ENCODE data around the gene SMCO3.
A peak's percentile ranks its signal among the peaks of the same experiment; 100 is the strongest.

SMCO3 gene

DNA sequence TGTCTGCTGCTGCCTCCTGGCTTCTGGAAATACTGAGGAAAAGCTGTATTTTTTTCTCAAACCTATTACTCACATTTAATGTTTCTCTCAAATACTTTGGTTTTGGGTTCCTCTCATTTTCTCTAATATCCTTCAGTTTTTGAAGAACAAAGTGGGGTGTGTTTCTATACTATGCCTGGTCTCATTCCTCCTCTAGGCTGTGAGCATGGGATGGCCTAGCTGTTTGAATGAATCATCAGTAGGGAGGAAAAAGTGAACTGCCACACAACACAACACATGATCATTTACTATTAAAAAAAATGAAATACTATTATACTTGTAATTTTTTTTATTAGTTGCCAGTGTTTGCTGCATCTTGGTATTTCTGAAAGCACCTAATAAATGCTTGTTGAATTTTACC, 11.3 kb upstream of the SMCO3 start:
- Histone ChIP-seq H3K4me1 (ENCODE audit: control insufficient read depth, insufficient read depth, low read length) (no peaks in the 10 kb centered on the region), H3K4me3 (ENCODE audit: low read length) (no peak overlapping the region), H3K9ac (ENCODE audit: low read length) (no peak overlapping the region), H3K36me3 (ENCODE audit: control insufficient read depth, insufficient read depth, low read length) (no peaks in the 10 kb centered on the region), H3K9me3 (ENCODE audit: control insufficient read depth, low read length) (no peaks in the 10 kb centered on the region), H3K27me3 (ENCODE audit: control insufficient read depth, insufficient read depth, low read length) (no peaks in the 10 kb centered on the region)

DNA sequence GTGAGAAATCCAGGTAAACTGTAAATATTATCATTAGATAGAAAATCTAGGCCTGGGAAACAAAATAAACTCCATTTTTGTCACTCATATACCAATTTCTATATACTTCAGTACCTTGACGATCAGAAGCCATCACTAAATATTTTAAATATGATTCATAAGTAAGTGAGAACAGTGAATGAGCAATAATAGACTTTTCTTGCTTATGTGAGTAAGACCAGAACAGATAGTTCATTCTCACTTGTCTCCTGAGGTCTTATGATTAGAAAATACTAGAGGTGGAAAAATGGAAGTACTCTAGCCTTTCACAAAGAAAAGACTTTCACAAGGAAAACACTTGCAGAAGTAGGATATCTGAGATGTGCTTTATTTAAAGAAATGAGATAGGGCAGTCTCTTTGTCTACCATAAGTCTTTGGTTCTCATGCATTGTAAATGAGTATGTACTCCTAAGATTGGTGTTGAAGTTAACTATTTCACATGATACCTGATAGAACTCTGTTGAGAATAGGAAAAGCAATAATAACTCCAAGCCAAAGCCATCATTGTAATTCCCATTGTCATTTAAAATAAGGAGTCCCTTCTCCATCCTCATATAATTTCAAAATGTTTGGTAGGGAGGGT, 10.1 kb upstream of the SMCO3 start:
- Histone ChIP-seq H3K4me1 (ENCODE audit: control insufficient read depth, insufficient read depth, low read length) (no peaks in the 10 kb centered on the region), H3K9me3 (ENCODE audit: control insufficient read depth, low read length) (no peaks in the 10 kb centered on the region), H3K36me3 (ENCODE audit: control insufficient read depth, insufficient read depth, low read length) (no peaks in the 10 kb centered on the region), H3K9ac (ENCODE audit: low read length) (no peak overlapping the region), H3K27me3 (ENCODE audit: control insufficient read depth, insufficient read depth, low read length) (no peaks in the 10 kb centered on the region), H3K4me3 (ENCODE audit: low read length) (no peak overlapping the region)

DNA sequence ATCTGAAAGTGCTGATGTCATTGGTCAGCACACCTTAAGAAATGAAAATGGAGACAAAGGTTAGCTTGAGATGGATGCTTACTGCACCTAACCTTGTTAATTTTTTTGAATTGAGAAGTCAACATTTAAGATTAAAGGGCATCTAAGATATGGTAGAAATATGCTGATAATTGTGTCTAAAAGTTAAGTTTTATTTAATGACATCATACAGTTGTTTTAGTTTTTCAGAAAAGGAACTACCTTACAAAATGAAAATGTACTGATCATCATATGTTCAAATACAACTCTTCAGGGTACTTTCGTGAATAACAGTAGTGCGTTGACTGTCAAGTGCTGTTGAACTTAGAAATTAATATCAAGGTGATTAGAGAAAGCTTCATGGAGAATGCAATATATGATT, 2.5 kb downstream of the SMCO3 start:
- no peaks in the 10 kb centered on the region for H3K36me3 ChIP-seq (ENCODE audit: control insufficient read depth, insufficient read depth, low read length)
- no peak overlapping the region for H3K9ac ChIP-seq (ENCODE audit: low read length)
- no peaks in the 10 kb centered on the region for H3K9me3 ChIP-seq (ENCODE audit: control insufficient read depth, low read length)
- H3K27me3 ChIP-seq (ENCODE audit: control insufficient read depth, insufficient read depth, low read length): no peaks in the 10 kb centered on the region
- H3K4me3 ChIP-seq (ENCODE audit: low read length): no peak overlapping the region
- no peaks in the 10 kb centered on the region for H3K4me1 ChIP-seq (ENCODE audit: control insufficient read depth, insufficient read depth, low read length)

DNA sequence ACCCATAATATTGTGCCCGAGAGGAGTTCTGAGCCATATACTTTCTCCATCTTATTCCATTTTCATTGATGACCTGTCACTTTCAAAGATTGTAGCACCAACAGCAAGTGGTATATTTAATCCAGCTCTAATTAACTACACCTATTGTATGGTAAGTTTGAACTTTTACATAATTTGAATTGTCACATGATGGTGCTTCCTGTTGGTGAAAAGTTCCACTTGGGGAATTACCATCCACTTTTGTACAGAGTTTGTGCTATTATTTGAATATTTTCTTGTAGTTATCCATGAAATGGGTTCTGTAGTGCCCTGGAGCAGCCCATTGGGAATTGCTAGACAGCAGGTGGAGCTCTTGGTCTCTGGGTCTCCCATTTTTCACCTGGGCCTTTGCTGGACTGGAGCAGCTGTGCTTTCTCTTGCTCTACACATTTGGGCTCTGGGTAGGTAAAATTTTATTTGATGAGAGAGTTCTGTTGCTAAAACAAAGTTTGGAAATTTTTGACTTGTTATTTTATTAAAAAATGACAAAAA, 3.0 kb downstream of the SMCO3 start:
- H3K9ac ChIP-seq (ENCODE audit: low read length): no peak overlapping the region
- H3K4me3 ChIP-seq (ENCODE audit: low read length): no peak overlapping the region
- H3K36me3 ChIP-seq (ENCODE audit: control insufficient read depth, insufficient read depth, low read length): no peaks in the 10 kb centered on the region
- H3K27me3 ChIP-seq (ENCODE audit: control insufficient read depth, insufficient read depth, low read length): no peaks in the 10 kb centered on the region
- H3K9me3 ChIP-seq (ENCODE audit: control insufficient read depth, low read length): no peaks in the 10 kb centered on the region
- H3K4me1 ChIP-seq (ENCODE audit: control insufficient read depth, insufficient read depth, low read length): no peaks in the 10 kb centered on the region

DNA sequence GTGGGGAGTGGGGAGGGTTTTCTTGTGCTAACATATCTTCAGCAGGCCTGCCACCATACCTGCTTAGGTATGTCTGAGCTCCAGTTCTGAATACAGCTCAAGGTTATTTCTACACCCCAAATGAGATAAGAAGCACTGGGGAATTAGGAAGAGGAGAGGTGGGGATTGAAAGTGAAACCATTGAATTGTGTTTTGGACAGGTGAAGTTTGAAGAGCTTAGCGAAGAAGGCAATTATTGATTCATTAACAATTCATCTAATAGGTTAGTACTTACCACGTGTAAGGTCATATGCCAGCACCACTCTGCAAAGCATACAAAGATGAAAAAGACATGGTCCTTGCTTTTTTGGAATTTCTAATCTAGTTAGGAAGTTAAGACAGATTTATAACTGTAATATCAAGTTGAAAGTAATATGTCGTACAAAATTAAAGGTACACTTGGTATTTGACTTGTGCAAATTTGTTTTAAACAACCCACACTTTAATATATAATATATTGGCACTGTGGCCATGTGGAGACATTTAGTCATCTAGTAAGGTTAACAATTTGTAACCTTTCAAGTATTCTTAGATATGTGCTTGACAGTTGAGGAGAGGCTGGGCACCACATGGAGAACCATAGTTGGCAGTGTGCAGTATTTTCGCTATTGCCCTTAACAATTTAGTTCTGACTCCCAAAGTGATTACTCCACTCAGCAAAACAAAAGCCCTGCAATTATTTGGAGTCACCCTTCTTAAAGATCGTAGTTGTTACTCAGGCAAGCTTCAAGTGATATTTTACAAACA, 3.6 kb downstream of the SMCO3 start:
- Histone ChIP-seq H3K27me3 (ENCODE audit: control insufficient read depth, insufficient read depth, low read length) (no peaks in the 10 kb centered on the region), H3K36me3 (ENCODE audit: control insufficient read depth, insufficient read depth, low read length) (no peaks in the 10 kb centered on the region), H3K4me1 (ENCODE audit: control insufficient read depth, insufficient read depth, low read length) (no peaks in the 10 kb centered on the region), H3K9me3 (ENCODE audit: control insufficient read depth, low read length) (no peaks in the 10 kb centered on the region), H3K4me3 (ENCODE audit: low read length) (no peak overlapping the region), H3K9ac (ENCODE audit: low read length) (no peak overlapping the region)

DNA sequence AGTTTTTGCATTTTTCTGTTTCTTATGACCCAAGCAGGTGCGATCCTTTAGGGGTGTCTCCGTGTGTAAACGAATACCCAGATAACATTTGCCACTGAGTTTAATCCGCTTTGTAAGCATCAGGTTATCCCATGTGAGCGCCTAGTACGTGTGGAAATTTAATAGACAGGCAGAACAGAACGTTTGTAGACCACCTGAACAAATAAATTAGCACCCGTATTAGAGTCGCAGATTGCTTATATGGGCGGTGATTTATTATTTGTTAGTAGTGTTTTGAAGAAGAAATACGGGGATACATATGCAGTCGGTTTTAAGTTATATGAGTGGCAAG, 10.2 kb downstream of the SMCO3 start:
- Histone ChIP-seq H3K4me3 (ENCODE audit: low read length) (peak overlapping the region; percentile 47), H3K27me3 (ENCODE audit: control insufficient read depth, insufficient read depth, low read length) (no peaks in the 10 kb centered on the region), H3K9me3 (ENCODE audit: control insufficient read depth, low read length) (no peaks in the 10 kb centered on the region), H3K36me3 (ENCODE audit: control insufficient read depth, insufficient read depth, low read length) (no peaks in the 10 kb centered on the region), H3K4me1 (ENCODE audit: control insufficient read depth, insufficient read depth, low read length) (no peaks in the 10 kb centered on the region), H3K9ac (ENCODE audit: low read length) (peak overlapping the region; percentile 54)

DNA sequence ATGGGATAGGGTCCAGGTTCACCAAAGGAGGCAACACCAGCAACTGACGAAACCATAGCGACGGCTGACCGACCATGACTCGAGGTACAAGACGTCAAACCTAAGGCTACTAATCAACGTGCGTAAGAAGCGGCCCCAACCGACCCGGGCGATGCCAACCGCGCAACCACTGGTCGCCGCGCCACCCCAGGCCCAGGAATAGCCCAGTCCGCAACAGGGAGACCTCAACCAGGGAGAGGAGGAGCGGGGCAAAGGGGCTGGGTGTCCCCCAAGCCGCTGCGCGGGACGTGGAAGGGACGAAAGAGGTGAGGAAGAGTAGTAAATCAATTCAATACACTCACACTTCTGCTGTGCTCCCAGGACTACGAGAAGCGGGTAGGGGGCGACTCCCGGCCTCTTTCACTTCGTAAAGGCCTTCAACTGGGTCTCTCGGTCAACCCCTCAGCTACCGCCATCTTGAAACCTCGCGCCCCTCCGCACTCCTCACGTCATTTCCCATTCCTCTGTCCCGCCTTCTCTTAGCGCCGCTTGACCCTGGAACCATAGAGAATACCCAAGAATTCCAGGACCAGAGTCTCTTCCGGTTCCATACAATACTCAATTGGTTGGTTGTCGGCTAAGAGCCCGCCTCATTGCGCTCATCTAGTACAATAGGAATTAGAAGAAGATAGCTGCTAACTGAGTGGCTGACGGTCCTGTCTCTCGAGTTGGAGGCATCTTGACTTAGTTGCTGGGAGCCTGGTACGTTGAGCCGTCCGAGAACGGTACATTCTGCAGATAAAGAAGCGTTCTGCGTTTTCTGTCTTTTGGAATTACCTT, 10.8 kb downstream of the SMCO3 start, which contains the start of the genes C12orf60 and WBP11:
TSS of gene C12orf60 (plus strand) at position 660 of the 819 bp plus-strand sequence. CDS start 19,266 bp downstream, outside the sequence.
TSS of gene WBP11 (minus strand) at position 468 of the 819 bp plus-strand sequence. CDS start 2,095 bp downstream, outside the sequence.
- no peaks in the 10 kb centered on the region for H3K27me3 ChIP-seq (ENCODE audit: control insufficient read depth, insufficient read depth, low read length)
- no peaks in the 10 kb centered on the region for H3K4me1 ChIP-seq (ENCODE audit: control insufficient read depth, insufficient read depth, low read length)
- peak within 1 kb of the TSS; percentile 53 for H3K4me3 ChIP-seq (ENCODE audit: low read length)
- H3K9ac ChIP-seq (ENCODE audit: low read length): peak within 1 kb of the TSS; percentile 84
- H3K36me3 ChIP-seq (ENCODE audit: control insufficient read depth, insufficient read depth, low read length): no peaks in the 10 kb centered on the region
- H3K9me3 ChIP-seq (ENCODE audit: control insufficient read depth, low read length): no peaks in the 10 kb centered on the region

DNA sequence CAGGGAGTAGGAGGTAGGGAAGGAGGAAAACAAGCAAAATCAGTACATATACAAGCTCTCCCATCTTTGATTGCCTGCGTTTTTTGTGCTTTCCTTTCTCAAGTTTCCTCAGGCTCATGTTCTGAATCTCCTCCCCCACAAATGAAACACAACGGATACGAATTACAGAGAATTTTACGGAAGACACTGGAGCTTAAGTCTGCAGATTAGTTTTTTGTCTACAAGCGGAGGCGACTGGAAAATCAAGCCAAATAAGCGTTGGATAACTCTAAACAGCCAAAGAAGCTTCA, 11.3 kb downstream of the SMCO3 start:
- Histone ChIP-seq H3K27me3 (ENCODE audit: control insufficient read depth, insufficient read depth, low read length) (no peaks in the 10 kb centered on the region), H3K36me3 (ENCODE audit: control insufficient read depth, insufficient read depth, low read length) (no peaks in the 10 kb centered on the region), H3K4me1 (ENCODE audit: control insufficient read depth, insufficient read depth, low read length) (no peaks in the 10 kb centered on the region), H3K4me3 (ENCODE audit: low read length) (peak overlapping the region; percentile 53), H3K9me3 (ENCODE audit: control insufficient read depth, low read length) (no peaks in the 10 kb centered on the region), H3K9ac (ENCODE audit: low read length) (peak overlapping the region; percentile 84)

DNA sequence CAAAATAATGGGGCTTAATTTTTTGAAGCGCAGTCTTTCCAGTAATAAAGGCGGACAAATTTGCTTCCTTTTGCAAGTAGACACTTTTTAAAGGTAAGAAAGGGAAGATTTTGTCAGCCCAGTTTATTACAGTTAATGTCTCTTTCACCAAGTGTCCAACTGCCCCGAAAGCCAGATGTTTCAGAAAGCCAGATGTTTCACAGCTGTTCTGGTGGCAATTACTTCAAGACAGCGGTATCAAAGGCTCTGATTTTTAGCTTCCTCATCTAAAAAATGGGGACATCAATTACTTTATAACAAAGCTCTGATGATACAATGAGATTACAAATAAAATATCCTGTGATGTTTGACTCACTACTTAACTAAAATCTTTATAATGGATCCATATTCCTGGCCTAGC, 11.7 kb downstream of the SMCO3 start:
- no peaks in the 10 kb centered on the region for H3K9me3 ChIP-seq (ENCODE audit: control insufficient read depth, low read length)
- no peaks in the 10 kb centered on the region for H3K27me3 ChIP-seq (ENCODE audit: control insufficient read depth, insufficient read depth, low read length)
- H3K4me3 ChIP-seq (ENCODE audit: low read length): no peak overlapping the region
- peak overlapping the region; percentile 84 for H3K9ac ChIP-seq (ENCODE audit: low read length)
- no peaks in the 10 kb centered on the region for H3K4me1 ChIP-seq (ENCODE audit: control insufficient read depth, insufficient read depth, low read length)
- no peaks in the 10 kb centered on the region for H3K36me3 ChIP-seq (ENCODE audit: control insufficient read depth, insufficient read depth, low read length)

DNA sequence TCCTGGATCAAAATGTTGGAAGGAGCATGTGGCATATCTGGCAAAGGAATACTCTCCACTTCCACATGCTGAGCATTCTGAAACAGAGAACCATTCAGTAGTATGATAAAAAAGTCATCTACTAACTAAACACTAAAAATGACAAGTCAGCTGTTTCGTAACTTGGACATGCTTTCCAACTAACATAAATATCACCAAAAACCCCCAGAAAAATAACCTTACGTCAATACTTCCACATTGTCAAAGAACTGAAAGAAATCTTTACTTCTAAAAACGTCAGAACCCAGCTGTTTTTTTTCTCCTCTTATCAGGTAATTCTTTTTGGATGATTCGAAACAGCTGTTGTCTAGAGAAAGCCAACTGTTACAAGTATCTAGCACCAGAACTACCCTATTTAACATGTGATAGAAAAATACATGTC, 18.9 kb downstream of the SMCO3 start:
- no peak overlapping the region for H3K4me3 ChIP-seq (ENCODE audit: low read length)
- no peaks in the 10 kb centered on the region for H3K36me3 ChIP-seq (ENCODE audit: control insufficient read depth, insufficient read depth, low read length)
- no peak overlapping the region for H3K9ac ChIP-seq (ENCODE audit: low read length)
- no peaks in the 10 kb centered on the region for H3K27me3 ChIP-seq (ENCODE audit: control insufficient read depth, insufficient read depth, low read length)
- H3K4me1 ChIP-seq (ENCODE audit: control insufficient read depth, insufficient read depth, low read length): no peaks in the 10 kb centered on the region
- no peaks in the 10 kb centered on the region for H3K9me3 ChIP-seq (ENCODE audit: control insufficient read depth, low read length)

DNA sequence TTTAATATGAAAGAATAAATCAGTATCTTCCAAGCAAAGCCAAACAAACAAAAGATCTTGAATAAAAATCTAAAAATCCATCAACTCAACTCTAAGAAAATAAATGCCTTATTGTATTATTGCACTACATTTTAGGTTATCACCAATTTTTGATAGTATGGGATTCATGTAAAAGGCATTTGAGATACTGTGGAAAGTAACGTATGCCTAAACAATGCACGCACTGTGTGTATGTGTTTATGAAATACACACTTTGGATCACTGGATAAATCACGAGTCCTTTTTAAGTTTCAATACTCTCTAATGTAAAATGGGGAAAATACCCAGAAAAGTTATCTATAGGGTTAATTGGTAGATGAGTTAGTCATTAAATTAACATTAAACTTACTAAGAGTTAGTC, 28.4 kb downstream of the SMCO3 start:
- Histone ChIP-seq H3K9me3 (ENCODE audit: control insufficient read depth, low read length) (no peaks in the 10 kb centered on the region), H3K4me3 (ENCODE audit: low read length) (no peak overlapping the region), H3K36me3 (ENCODE audit: control insufficient read depth, insufficient read depth, low read length) (peaks cover 6% of the 10 kb centered on the region), H3K9ac (ENCODE audit: low read length) (no peak overlapping the region), H3K27me3 (ENCODE audit: control insufficient read depth, insufficient read depth, low read length) (no peaks in the 10 kb centered on the region), H3K4me1 (ENCODE audit: control insufficient read depth, insufficient read depth, low read length) (no peaks in the 10 kb centered on the region)

DNA sequence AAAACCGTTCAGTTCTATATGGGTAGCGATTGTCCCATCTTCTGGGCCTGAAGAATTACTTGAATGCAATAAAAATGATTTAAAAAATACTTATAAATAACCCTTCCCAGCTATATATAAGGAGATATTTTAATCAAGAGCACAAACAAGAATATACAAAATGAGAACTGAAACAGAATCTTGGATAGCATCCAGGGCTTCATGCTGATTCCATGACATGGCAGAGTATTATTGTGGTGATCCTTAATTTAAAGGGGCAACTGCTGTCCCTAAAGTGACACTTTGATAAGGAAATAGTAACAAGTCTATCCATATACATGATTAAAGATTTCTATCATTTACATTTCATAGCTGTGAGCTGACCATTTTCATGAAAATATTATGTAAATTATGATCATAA, 29.5 kb downstream of the SMCO3 start:
- H3K9me3 ChIP-seq (ENCODE audit: control insufficient read depth, low read length): no peaks in the 10 kb centered on the region
- H3K4me3 ChIP-seq (ENCODE audit: low read length): no peak overlapping the region
- H3K4me1 ChIP-seq (ENCODE audit: control insufficient read depth, insufficient read depth, low read length): no peaks in the 10 kb centered on the region
- peaks cover 6% of the 10 kb centered on the region for H3K36me3 ChIP-seq (ENCODE audit: control insufficient read depth, insufficient read depth, low read length)
- H3K9ac ChIP-seq (ENCODE audit: low read length): no peak overlapping the region
- no peaks in the 10 kb centered on the region for H3K27me3 ChIP-seq (ENCODE audit: control insufficient read depth, insufficient read depth, low read length)
